Iris pigment epithelial cell (primary cell): ENCODE results near the gene MYL3.
"Not testable (repeated sequence)": the region's sequence is repeated elsewhere in the genome, so short reads cannot be mapped to it uniquely, and the experiment has no call there.

Experiments used
- DNase-seq: peaks from one replicate; pipeline ENCODE4 v3.0.0-alpha.2; 2011; ENCODE audit warnings: low read depth

The MYL3 gene

GRCh38 chr3:46824211-46824970 is 38.9 kb downstream of the MYL3 start:
- no peak for DNase-seq

DNA sequence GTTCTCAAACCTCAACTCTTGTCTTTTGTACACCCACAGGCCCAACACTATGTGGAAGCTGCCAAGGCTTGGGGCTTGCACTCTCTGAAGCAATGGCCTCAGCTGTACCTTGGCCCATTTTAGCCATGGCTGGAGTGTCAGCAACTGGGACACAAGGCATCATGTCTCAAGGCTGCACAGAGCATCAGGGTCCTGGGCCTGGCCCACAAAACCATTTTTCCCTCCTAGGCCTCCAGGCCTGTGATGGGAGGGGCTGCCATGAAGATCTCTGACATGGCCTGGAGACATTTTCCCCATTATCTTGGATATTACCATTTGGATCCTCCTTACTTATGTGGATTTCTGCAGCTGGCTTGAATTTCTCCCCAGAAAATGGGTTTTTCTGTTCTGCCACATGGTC is 39.9 kb downstream of the MYL3 start:
- DNase-seq: not testable (repeated sequence)

DNA sequence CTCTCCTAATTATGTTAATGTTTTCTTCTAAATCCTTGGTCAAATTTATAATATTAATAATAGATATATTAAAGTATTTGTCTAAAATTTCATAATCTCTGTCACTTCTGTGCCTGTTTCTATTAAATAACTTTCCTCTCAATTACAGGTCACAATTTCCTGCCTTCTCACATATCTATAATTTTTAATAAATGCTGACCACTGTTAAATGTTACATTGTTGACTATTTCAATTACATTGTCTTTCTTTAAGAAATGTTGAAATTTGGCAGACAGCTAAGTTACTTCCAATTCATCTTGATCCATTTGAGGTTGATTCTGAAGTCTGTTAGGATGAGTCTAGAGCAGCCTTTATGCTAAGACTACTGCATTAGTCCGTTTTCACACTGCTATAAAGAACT is 41.7 kb downstream of the MYL3 start:
- no peak for DNase-seq

- DNase-seq: no peak
Observed at GRCh38 chr3:46820852-46821251, 42.4 kb downstream of the MYL3 start.

DNA sequence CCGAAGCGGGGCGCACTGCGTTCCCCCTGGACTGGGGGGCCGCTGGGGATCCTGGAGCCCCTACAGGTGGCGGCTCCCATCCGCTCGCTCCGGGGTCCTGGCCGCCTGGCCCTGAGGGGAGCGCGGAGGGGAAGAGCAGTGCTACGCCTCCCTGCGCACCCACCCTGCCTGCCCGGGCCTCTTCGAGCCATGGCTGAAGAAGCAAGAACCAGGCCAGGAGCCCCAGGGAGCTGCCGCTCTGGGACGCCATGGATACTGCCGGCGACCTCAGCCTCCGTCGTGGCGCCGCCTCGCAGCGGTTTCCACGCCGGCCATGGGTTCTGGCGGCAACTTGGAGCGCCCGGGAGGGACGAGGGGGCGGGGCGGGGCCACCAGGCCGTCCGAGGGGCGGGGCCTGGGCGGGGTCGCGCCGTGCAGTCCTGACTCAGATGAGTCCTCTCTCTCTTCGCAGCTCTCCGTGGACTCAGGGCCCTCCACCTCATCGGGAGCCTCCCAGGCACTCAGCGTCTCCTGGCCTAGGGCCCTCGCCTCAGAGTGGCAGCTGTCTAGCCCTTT is 50.9 kb downstream of the MYL3 start:
- peak; percentile 35 for DNase-seq

DNA sequence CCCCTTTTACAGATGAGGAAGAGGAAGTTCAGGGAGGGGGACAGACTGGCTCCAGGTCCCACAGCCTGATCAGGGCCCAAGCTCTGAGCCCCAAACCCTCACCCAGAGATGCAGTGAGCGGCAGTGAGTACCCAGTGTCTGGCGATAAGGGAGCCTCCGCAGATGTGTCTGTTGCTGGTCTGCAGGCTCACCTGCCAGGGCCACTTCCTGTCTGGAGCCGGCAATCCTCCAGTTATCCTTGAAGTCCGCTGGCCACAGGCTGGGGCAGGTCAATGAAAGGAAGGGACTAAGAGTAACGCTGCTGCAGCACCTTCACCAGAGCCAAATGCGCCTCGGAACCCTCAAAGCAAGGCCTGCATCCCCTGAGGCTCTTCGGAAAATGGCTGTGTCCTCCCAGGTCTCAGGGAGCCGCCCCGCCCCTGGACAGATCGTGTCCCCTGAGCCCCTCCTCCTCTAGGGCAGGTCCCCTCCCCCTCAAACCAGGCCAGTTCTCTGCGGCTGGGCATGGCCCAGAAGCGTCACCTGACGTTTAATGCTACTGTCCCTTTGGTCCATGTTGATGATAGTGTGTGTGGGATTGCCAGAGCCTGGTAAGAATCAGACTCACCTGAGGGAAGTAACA is 51.5 kb downstream of the MYL3 start:
- no peak for DNase-seq

- DNase-seq: not testable (repeated sequence)
Observed at GRCh38 chr3:46808766-46809165, 54.5 kb downstream of the MYL3 start.
